Hepatocyte (in vitro differentiated cells): ENCODE results near the gene EPB41L4B. TPM values are rescaled to one million over a fixed set of nuclear protein-coding genes. Genes with fewer than 3 reads are reported as not detected.
A peak's percentile ranks its signal among the peaks of the same experiment; 100 is the strongest.

Experiments
- DNase-seq: peaks from one replicate; pipeline ENCODE4 v3.0.0-alpha.2; 2016; ENCODE audit warnings: low spot score
- H2AFZ ChIP-seq: fragments of 200-600 bp; sonication (generic); 2 replicates; pipeline ENCODE4 v1.6.0; 2016; ENCODE audit warnings: antibody characterized with exemption, mild to moderate bottlenecking
- H3K27ac ChIP-seq: fragments of 200-600 bp; sonication (generic); 2 replicates; pipeline ENCODE4 v1.5.1; 2016; ENCODE audit warnings: mild to moderate bottlenecking
- H3K27me3 ChIP-seq: fragments of 200-600 bp; sonication (generic); 2 replicates; pipeline ENCODE4 v1.6.1; 2016
- H3K36me3 ChIP-seq: fragments of 200-600 bp; sonication (generic); replicated peaks from 2 replicates; pipeline ENCODE4 v1.5.1; 2016; ENCODE audit warnings: low read depth; ENCODE audit not compliant: insufficient read depth
- H3K4me1 ChIP-seq: fragments of 200-600 bp; sonication (generic); 2 replicates; pipeline ENCODE4 v1.5.1; 2016; ENCODE audit warnings: mild to moderate bottlenecking, moderate library complexity; ENCODE audit not compliant: insufficient read depth
- H3K4me2 ChIP-seq: fragments of 200-600 bp; sonication (generic); 2 replicates; pipeline ENCODE4 v1.6.0; 2016
- H3K4me3 ChIP-seq: fragments of 200-600 bp; sonication (generic); 2 replicates; pipeline ENCODE4 v1.5.1; 2016; ENCODE audit warnings: mild to moderate bottlenecking
- H3K79me2 ChIP-seq: fragments of 200-600 bp; sonication (generic); 2 replicates; pipeline ENCODE4 v1.6.0; 2017; ENCODE audit warnings: mild to moderate bottlenecking
- H3K9me2 ChIP-seq: fragments of 200-600 bp; sonication (generic); replicated peaks from 2 replicates; pipeline ENCODE4 v1.6.0; 2017; ENCODE audit warnings: mild to moderate bottlenecking; ENCODE audit not compliant: insufficient read depth
- H3K9me3 ChIP-seq: fragments of 200-600 bp; sonication (generic); 2 replicates; pipeline ENCODE4 v1.5.1; 2016; ENCODE audit warnings: low read depth, mild to moderate bottlenecking
- H4K20me1 ChIP-seq: fragments of 200-600 bp; sonication (generic); 2 replicates; pipeline ENCODE4 v1.6.0; 2016; ENCODE audit warnings: mild to moderate bottlenecking; ENCODE audit not compliant: insufficient read depth, poor library complexity, severe bottlenecking
- CTCF ChIP-seq: fragments of 200-600 bp; sonication (generic); IDR thresholded peaks from 2 replicates; pipeline ENCODE4 v1.5.1; 2016; ENCODE audit warnings: antibody characterized with exemption, mild to moderate bottlenecking; ENCODE audit not compliant: poor library complexity
- EZH2 ChIP-seq: fragments of 200-600 bp; sonication (generic); IDR thresholded peaks from 2 replicates; pipeline ENCODE4 v1.6.1; 2016; ENCODE audit warnings: antibody characterized with exemption, mild to moderate bottlenecking, borderline replicate concordance
- EZH2phosphoT487 ChIP-seq: fragments of 200-600 bp; sonication (generic); IDR thresholded peaks from one replicate; pipeline ENCODE4 v1.6.1; 2018; ENCODE audit warnings: antibody characterized with exemption, mild to moderate bottlenecking, low read depth, moderate library complexity; ENCODE audit not compliant: unreplicated experiment, severe bottlenecking
- WGBS: methylation state at CpG from one replicate; pipeline ENCODE4 v1.1.6; 2016; ENCODE audit warnings: low lambda C conversion rate; ENCODE audit errors: missing lambda C conversion rate; 5-methylcytosine and 5-hydroxymethylcytosine counted together
- polyA plus RNA-seq: library from polyadenylated mRNA; unstranded; fragments of >200 nt; fragmentation: Nextera tagmentation; extraction: Ambion mirVana; gene quantifications from 2 replicates; pipeline ENCODE4 v1.2.1, GENCODE V29; 2016
- total RNA-seq: library from RNA; depleted of rRNA; stranded (reverse); fragments of >200 nt; gene quantifications from 2 replicates; pipeline ENCODE4 v1.2.3, GENCODE V29; 2014

EPB41L4B gene
- total and polyA plus RNA-seq, 2 experiments from 2014 or later: 11.1 to 20.6 TPM

- Histone ChIP-seq H4K20me1 (no peaks in the 10 kb centered on the region), H3K4me3 (no peak overlapping the region), H3K9me3 (no peaks in the 10 kb centered on the region), H3K9me2 (no peaks in the 10 kb centered on the region), H3K4me1 (no peaks in the 10 kb centered on the region), H3K36me3 (no peaks in the 10 kb centered on the region), H3K79me2 (no peaks in the 10 kb centered on the region), H2AFZ (no peak overlapping the region), H3K4me2 (peak overlapping the region; percentile 86), H3K27ac (no peak overlapping the region), H3K27me3 (peaks cover 23% of the 10 kb centered on the region)
- WGBS: 70% methylated on average over 5 of the region's 5 CpGs
- TF ChIP-seq EZH2 (peak; percentile 19), CTCF (no peak), EZH2phosphoT487 (no peak)
- no peak for DNase-seq
Observed at GRCh38 chr9:109167716-109168115, 153.1 kb downstream of the EPB41L4B start.

- H4K20me1 ChIP-seq: no peaks in the 10 kb centered on the region
- H3K79me2 ChIP-seq: no peaks in the 10 kb centered on the region
- no peak within 1 kb of the TSS for H3K4me3 ChIP-seq
- H2AFZ ChIP-seq: peak within 1 kb of the TSS; percentile 84
- TF ChIP-seq EZH2 (peak; percentile 58), CTCF (no peak), EZH2phosphoT487 (no peak)
- WGBS: 13% methylated on average over 23 of the region's 86 CpGs
- no peaks in the 10 kb centered on the region for H3K9me3 ChIP-seq
- H3K4me2 ChIP-seq: peak within 1 kb of the TSS; percentile 86
- H3K9me2 ChIP-seq: no peaks in the 10 kb centered on the region
- no peak within 1 kb of the TSS for H3K27ac ChIP-seq
- H3K4me1 ChIP-seq: no peaks in the 10 kb centered on the region
- peak; percentile 50 for DNase-seq
- no peaks in the 10 kb centered on the region for H3K36me3 ChIP-seq
- peaks cover 23% of the 10 kb centered on the region for H3K27me3 ChIP-seq
Observed at GRCh38 chr9:109166771-109167601, 153.9 kb downstream of the EPB41L4B start, which contains the start of gene FRRS1L. Gene FRRS1L (minus strand): TSS chr9:109167249. CDS start chr9:109167138, 111 bp downstream.

- TF ChIP-seq EZH2phosphoT487 (no peak), CTCF (no peak), EZH2 (no peak)
- Histone ChIP-seq H3K9me2 (no peaks in the 10 kb centered on the region), H3K4me2 (peak overlapping the region; percentile 86)
Observed at GRCh38 chr9:109166171-109166770, 154.6 kb downstream of the EPB41L4B start.

More at GRCh38 chr9:109166171-109166770, 154.6 kb downstream of the EPB41L4B start:
- H2AFZ ChIP-seq: no peak overlapping the region
- no peaks in the 10 kb centered on the region for H3K4me1 ChIP-seq
- no peak for DNase-seq
- no peaks in the 10 kb centered on the region for H3K79me2 ChIP-seq
- WGBS: 94% methylated on average over 12 of the region's 16 CpGs
- no peak overlapping the region for H3K27ac ChIP-seq
- no peaks in the 10 kb centered on the region for H3K9me3 ChIP-seq
- no peak overlapping the region for H3K4me3 ChIP-seq
- no peaks in the 10 kb centered on the region for H4K20me1 ChIP-seq
- no peaks in the 10 kb centered on the region for H3K36me3 ChIP-seq
- peaks cover 23% of the 10 kb centered on the region for H3K27me3 ChIP-seq
